CD14-positive monocyte (primary cell): ENCODE results near the gene UNC45B. TPM values are rescaled to one million over a fixed set of nuclear protein-coding genes. Genes with fewer than 3 reads are reported as not detected.
A peak's percentile ranks its signal among the peaks of the same experiment; 100 is the strongest.
"Not testable (repeated sequence)": the region's sequence is repeated elsewhere in the genome, so short reads cannot be mapped to it uniquely, and the experiment has no call there.

Experiments
- DNase-seq, 3 donors: peaks; one replicate each; pipeline ENCODE4 v3.0.0-alpha.2; 2011 to 2022
- H2AFZ ChIP-seq: 2 replicates; pipeline ENCODE4 v1.6.0; 2012; ENCODE audit warnings: mild to moderate bottlenecking, low read depth, low read length, inconsistent platforms; ENCODE audit not compliant: insufficient read depth, poor library complexity, severe bottlenecking
- H3K27ac ChIP-seq, 2 donors: 1 replicate in 1 of 2; 2 replicates in 1 of 2; pipeline ENCODE4 v1.5.1; 2012 to 2013; ENCODE audit warnings: low read length in 2 of 2, control low read depth in 1 of 2, inconsistent platforms in 1 of 2, low read depth in 1 of 2, mild to moderate bottlenecking in 1 of 2
- H3K27me3 ChIP-seq, 2 donors: one replicate each; pipeline versions ENCODE4 v1.6.0 to v1.6.1; 2011 to 2013; ENCODE audit warnings: low read length in 2 of 2; ENCODE audit not compliant: control insufficient read depth in 2 of 2, insufficient read depth in 2 of 2
- H3K36me3 ChIP-seq, 2 donors: replicated peaks in 1 of 2; 1 replicate in 1 of 2; 2 replicates in 1 of 2; pipeline versions ENCODE4 v1.5.1 to v1.6.1; 2012 to 2013; ENCODE audit warnings: low read length in 2 of 2, control low read depth in 1 of 2, inconsistent platforms in 1 of 2, mild to moderate bottlenecking in 1 of 2; ENCODE audit not compliant: insufficient read depth in 2 of 2, control insufficient read depth in 1 of 2
- H3K4me1 ChIP-seq, 2 donors: 1 replicate in 1 of 2; 2 replicates in 1 of 2; pipeline versions ENCODE4 v1.5.1 to v1.6.1; 2012 to 2013; ENCODE audit warnings: low read length in 2 of 2, control low read depth in 1 of 2, inconsistent platforms in 1 of 2, mild to moderate bottlenecking in 1 of 2, moderate library complexity in 1 of 2; ENCODE audit not compliant: insufficient read depth in 2 of 2, control insufficient read depth in 1 of 2
- H3K4me2 ChIP-seq: replicated peaks from 2 replicates; pipeline ENCODE3; 2012; ENCODE audit warnings: low read length, moderate library complexity, mild to moderate bottlenecking; ENCODE audit not compliant: poor library complexity, severe bottlenecking; ENCODE audit errors: extremely low read depth
- H3K4me3 ChIP-seq, 3 experiments: fragments of 200-600 bp in 1 of 3; sonication (generic) in 1 of 3; replicated peaks in 1 of 3; 1 replicate in 2 of 3; 2 replicates in 1 of 3; pipeline ENCODE4 v1.5.1; 2011 to 2013; ENCODE audit warnings: low read length in 3 of 3, mild to moderate bottlenecking in 3 of 3, control low read depth in 2 of 3, low read depth in 2 of 3, inconsistent platforms in 1 of 3, moderate library complexity in 1 of 3
- H3K79me2 ChIP-seq: 2 replicates; pipeline ENCODE4 v1.6.0; 2012; ENCODE audit warnings: mild to moderate bottlenecking, control low read depth, inconsistent platforms, low read length, moderate library complexity; ENCODE audit not compliant: insufficient read depth
- H3K9ac ChIP-seq: 2 replicates; pipeline ENCODE4 v1.6.0; 2017; ENCODE audit warnings: low read length, mild to moderate bottlenecking; ENCODE audit not compliant: insufficient read depth, poor library complexity, severe bottlenecking
- H3K9me3 ChIP-seq, 2 donors: replicated peaks in 1 of 2; 1 replicate in 1 of 2; 2 replicates in 1 of 2; pipeline versions ENCODE4 v1.5.1 to v1.6.1; 2012 to 2013; ENCODE audit warnings: low read length in 2 of 2, control low read depth in 1 of 2; ENCODE audit not compliant: control insufficient read depth in 1 of 2, insufficient read depth in 1 of 2
- H4K20me1 ChIP-seq: 2 replicates; pipeline ENCODE4 v1.6.0; 2012; ENCODE audit warnings: mild to moderate bottlenecking, low read length, control low read depth, moderate library complexity; ENCODE audit not compliant: insufficient read depth
- H3K27ac Mint-ChIP-seq, 7 donors: one replicate each; pipeline ENCODE4 v1.8.0; 2020; ENCODE audit warnings: mild to moderate bottlenecking in 7 of 7, mixed read lengths in 7 of 7, moderate library complexity in 6 of 7, inconsistent platforms in 2 of 7
- H3K27me3 Mint-ChIP-seq, 3 donors: one replicate each; pipeline ENCODE4 v1.8.0; 2021 to 2022; ENCODE audit warnings: low read depth in 3 of 3, mild to moderate bottlenecking in 3 of 3, mixed read lengths in 3 of 3, moderate library complexity in 3 of 3, inconsistent platforms in 1 of 3
- H3K36me3 Mint-ChIP-seq, 2 donors: one replicate each; pipeline ENCODE4 v1.8.0; 2020; ENCODE audit warnings: mixed read lengths in 2 of 2, inconsistent platforms in 1 of 2, mild to moderate bottlenecking in 1 of 2
- H3K4me1 Mint-ChIP-seq: one replicate; pipeline ENCODE4 v1.8.0; 2020; ENCODE audit warnings: mild to moderate bottlenecking, mixed read lengths
- H3K4me3 Mint-ChIP-seq, 2 donors: one replicate each; pipeline ENCODE4 v1.8.0; 2020; ENCODE audit warnings: mild to moderate bottlenecking in 2 of 2, mixed read lengths in 2 of 2, moderate library complexity in 1 of 2
- H3K9me3 Mint-ChIP-seq, 7 donors: one replicate each; pipeline ENCODE4 v1.8.0; 2020 to 2022; ENCODE audit warnings: mixed read lengths in 7 of 7, mild to moderate bottlenecking in 6 of 7, moderate library complexity in 6 of 7, inconsistent platforms in 2 of 7
- CTCF ChIP-seq: fragments of 200-600 bp; IDR thresholded peaks from one replicate; pipeline ENCODE4 v1.8.0; 2022; ENCODE audit warnings: antibody characterized with exemption, mild to moderate bottlenecking
- WGBS: methylation state at CpG from one replicate; pipeline ENCODE4 v1.1.5; 2013; ENCODE audit warnings: missing lambda C conversion rate; ENCODE audit not compliant: insufficient coverage; 5-methylcytosine and 5-hydroxymethylcytosine counted together
- intact Hi-C, 2 donors: fragments of 100-400 bp; cut with micrococcal nuclease; formaldehyde crosslinking; loops; one replicate each; pipeline versions ENCODE4 v1.15.0 to v1.15.1; 2023
- polyA plus RNA-seq, 3 donors: library from polyadenylated mRNA; depleted of rRNA in 1 of 3; unstranded in 2 of 3; stranded (reverse) in 1 of 3; fragments of 300-500 nt in 2 of 3; fragments of >200 nt in 1 of 3; fragmentation: Illumina TruSeq in 2 of 3; gene quantifications; 1 replicate in 2 of 3; 2 replicates in 1 of 3; pipeline ENCODE4 v1.2.3, GENCODE V29; 2012 to 2021

The UNC45B gene
- polyA plus RNA-seq, 3 donors = not detected

GRCh38 chr17:35171834-35172233, 24.2 kb downstream of the UNC45B start:
- H3K4me1 Mint-ChIP-seq = peaks cover 3% of the 10 kb centered on the region
- no peak for TF ChIP-seq CTCF

GRCh38 chr17:35172321-35172720, 24.7 kb downstream of the UNC45B start:
- not testable (repeated sequence) for H3K27me3 Mint-ChIP-seq, H4K20me1 ChIP-seq, H3K27me3 ChIP-seq, H3K36me3 ChIP-seq, H3K4me1 ChIP-seq, DNase-seq, H3K9ac ChIP-seq, H2AFZ ChIP-seq, H3K4me1 Mint-ChIP-seq, H3K4me2 ChIP-seq, H3K79me2 ChIP-seq, H3K4me3 ChIP-seq, H3K9me3 Mint-ChIP-seq, H3K36me3 Mint-ChIP-seq, H3K27ac ChIP-seq, H3K9me3 ChIP-seq, H3K4me3 Mint-ChIP-seq
- intact Hi-C loops = loop anchor here in 1 of 2 donors (5.0 kb wide), 2 partner anchors 365 to 575 kb away; partner anchors contain the start of gene SLFN12L
- peak overlapping the region in 2 of 7 donors; percentile 32 to 68 for H3K27ac Mint-ChIP-seq
- WGBS = 100% methylated on average over 3 of the region's 3 CpGs

More at GRCh38 chr17:35171834-35172233, 24.2 kb downstream of the UNC45B start:
- Histone ChIP-seq H3K4me2 (peak overlapping the region; percentile 10), H3K9ac (no peak overlapping the region), H3K4me3 (no peak overlapping the region), H3K27ac (no peak overlapping the region), H3K27me3 (no peaks in the 10 kb centered on the region), H3K9me3 (no peaks in the 10 kb centered on the region), H4K20me1 (no peaks in the 10 kb centered on the region), H3K79me2 (no peaks in the 10 kb centered on the region), H2AFZ (no peak overlapping the region), H3K36me3 (no peaks in the 10 kb centered on the region), H3K4me1 (no peaks in the 10 kb centered on the region)
- H3K27ac Mint-ChIP-seq = peak overlapping the region in 1 of 7 donors; percentile 44
- H3K4me3 Mint-ChIP-seq = peak overlapping the region in 1 of 2 donors; percentile 26
- intact Hi-C loops = loop anchor here in 1 of 2 donors (5.0 kb wide), 2 partner anchors 365 to 575 kb away; partner anchors contain the start of gene SLFN12L
- no CpG with 5 or more reads among the region's 2 CpGs for WGBS
- no peak for DNase-seq
- no peaks in the 10 kb centered on the region for H3K36me3 Mint-ChIP-seq
- H3K27me3 Mint-ChIP-seq = peaks cover 1 to 2% (median 2%) of the 10 kb centered on the region in 3 donors
- no peaks in the 10 kb centered on the region for H3K9me3 Mint-ChIP-seq
